Measurements from ENCODE around the gene ABTB2.

Gene ABTB2

GRCh38 chr11:34354782-34355181, 3.0 kb downstream of the ABTB2 start:
- Mint-ChIP-seq H3K36me3 (peaks cover 10% of the 10 kb centered on the region), H3K27ac (no peak overlapping the region), H3K4me1 (ENCODE audit: low read depth) (peaks cover 23% of the 10 kb centered on the region), H3K9me3 (ENCODE audit: low read depth) (no peaks in the 10 kb centered on the region), H3K4me3 (peak overlapping the region; percentile 86), H3K27me3 (peaks cover 40% of the 10 kb centered on the region)

GRCh38 chr11:34353881-34354280, 3.9 kb downstream of the ABTB2 start:
- Mint-ChIP-seq H3K4me1 (ENCODE audit: low read depth) (peaks cover 19% of the 10 kb centered on the region), H3K9me3 (ENCODE audit: low read depth) (no peaks in the 10 kb centered on the region), H3K36me3 (peaks cover 10% of the 10 kb centered on the region), H3K27ac (no peak overlapping the region), H3K4me3 (peak overlapping the region; percentile 47), H3K27me3 (peaks cover 42% of the 10 kb centered on the region)

- Mint-ChIP-seq H3K36me3 (peaks cover 10% of the 10 kb centered on the region), H3K27me3 (peaks cover 42% of the 10 kb centered on the region), H3K27ac (no peak overlapping the region), H3K4me1 (ENCODE audit: low read depth) (peaks cover 16% of the 10 kb centered on the region), H3K4me3 (no peak overlapping the region), H3K9me3 (ENCODE audit: low read depth) (no peaks in the 10 kb centered on the region)
Observed at GRCh38 chr11:34351687-34352469, 5.9 kb downstream of the ABTB2 start.

GRCh38 chr11:34351051-34351450, 6.8 kb downstream of the ABTB2 start:
- Mint-ChIP-seq H3K36me3 (peaks cover 10% of the 10 kb centered on the region), H3K27ac (no peak overlapping the region), H3K9me3 (ENCODE audit: low read depth) (no peaks in the 10 kb centered on the region), H3K27me3 (peaks cover 37% of the 10 kb centered on the region), H3K4me1 (ENCODE audit: low read depth) (peaks cover 11% of the 10 kb centered on the region), H3K4me3 (no peak overlapping the region)

GRCh38 chr11:34349882-34350281, 7.9 kb downstream of the ABTB2 start:
- Mint-ChIP-seq H3K4me3 (no peak overlapping the region), H3K4me1 (ENCODE audit: low read depth) (peaks cover 3% of the 10 kb centered on the region), H3K9me3 (ENCODE audit: low read depth) (no peaks in the 10 kb centered on the region), H3K27me3 (peaks cover 26% of the 10 kb centered on the region), H3K36me3 (peaks cover 7% of the 10 kb centered on the region), H3K27ac (no peak overlapping the region)

GRCh38 chr11:34348919-34349318, 8.9 kb downstream of the ABTB2 start:
- H3K9me3 Mint-ChIP-seq (ENCODE audit: low read depth): no peaks in the 10 kb centered on the region
- peaks cover 19% of the 10 kb centered on the region for H3K27me3 Mint-ChIP-seq
- no peak overlapping the region for H3K27ac Mint-ChIP-seq
- no peaks in the 10 kb centered on the region for H3K4me1 Mint-ChIP-seq (ENCODE audit: low read depth)
- peaks cover 3% of the 10 kb centered on the region for H3K36me3 Mint-ChIP-seq
- H3K4me3 Mint-ChIP-seq: no peak overlapping the region

- H3K4me1 Mint-ChIP-seq (ENCODE audit: low read depth): no peaks in the 10 kb centered on the region
- no peak overlapping the region for H3K4me3 Mint-ChIP-seq
- peaks cover 14% of the 10 kb centered on the region for H3K27me3 Mint-ChIP-seq
- no peaks in the 10 kb centered on the region for H3K9me3 Mint-ChIP-seq (ENCODE audit: low read depth)
- no peak overlapping the region for H3K27ac Mint-ChIP-seq
- peaks cover 3% of the 10 kb centered on the region for H3K36me3 Mint-ChIP-seq
Observed at GRCh38 chr11:34348096-34348495, 9.7 kb downstream of the ABTB2 start.

- Mint-ChIP-seq H3K9me3 (ENCODE audit: low read depth) (no peaks in the 10 kb centered on the region), H3K36me3 (no peaks in the 10 kb centered on the region), H3K27ac (no peak overlapping the region), H3K4me3 (no peak overlapping the region), H3K4me1 (ENCODE audit: low read depth) (no peaks in the 10 kb centered on the region), H3K27me3 (peaks cover 5% of the 10 kb centered on the region)
Observed at GRCh38 chr11:34346551-34346950, 11.3 kb downstream of the ABTB2 start.

GRCh38 chr11:34345991-34346480, 11.8 kb downstream of the ABTB2 start:
- Mint-ChIP-seq H3K27ac (no peak overlapping the region), H3K4me1 (ENCODE audit: low read depth) (no peaks in the 10 kb centered on the region)

GRCh38 chr11:34345540-34345876, 12.3 kb downstream of the ABTB2 start:
- no peaks in the 10 kb centered on the region for H3K9me3 Mint-ChIP-seq (ENCODE audit: low read depth)
- no peaks in the 10 kb centered on the region for H3K4me1 Mint-ChIP-seq (ENCODE audit: low read depth)
- H3K4me3 Mint-ChIP-seq: no peak overlapping the region
- H3K27me3 Mint-ChIP-seq: peaks cover 1% of the 10 kb centered on the region
- H3K36me3 Mint-ChIP-seq: no peaks in the 10 kb centered on the region
- H3K27ac Mint-ChIP-seq: no peak overlapping the region

More at GRCh38 chr11:34345991-34346480, 11.8 kb downstream of the ABTB2 start:
- Mint-ChIP-seq H3K27me3 (peaks cover 1% of the 10 kb centered on the region), H3K9me3 (ENCODE audit: low read depth) (no peaks in the 10 kb centered on the region), H3K4me3 (no peak overlapping the region), H3K36me3 (no peaks in the 10 kb centered on the region)

- H3K4me3 Mint-ChIP-seq: no peak overlapping the region
- no peak overlapping the region for H3K27ac Mint-ChIP-seq
Observed at GRCh38 chr11:34344768-34345539, 12.9 kb downstream of the ABTB2 start.

GRCh38 chr11:34344410-34344767, 13.4 kb downstream of the ABTB2 start:
- no peaks in the 10 kb centered on the region for H3K4me1 Mint-ChIP-seq (ENCODE audit: low read depth)
- no peaks in the 10 kb centered on the region for H3K9me3 Mint-ChIP-seq (ENCODE audit: low read depth)
- no peaks in the 10 kb centered on the region for H3K36me3 Mint-ChIP-seq
- peaks cover 1% of the 10 kb centered on the region for H3K27me3 Mint-ChIP-seq
- H3K4me3 Mint-ChIP-seq: no peak overlapping the region
- H3K27ac Mint-ChIP-seq: no peak overlapping the region

More at GRCh38 chr11:34344768-34345539, 12.9 kb downstream of the ABTB2 start:
- no peaks in the 10 kb centered on the region for H3K9me3 Mint-ChIP-seq (ENCODE audit: low read depth)
- H3K27me3 Mint-ChIP-seq: peaks cover 1% of the 10 kb centered on the region
- H3K4me1 Mint-ChIP-seq (ENCODE audit: low read depth): no peaks in the 10 kb centered on the region
- H3K36me3 Mint-ChIP-seq: no peaks in the 10 kb centered on the region

- H3K4me3 Mint-ChIP-seq: no peak overlapping the region
- no peaks in the 10 kb centered on the region for H3K4me1 Mint-ChIP-seq (ENCODE audit: low read depth)
- no peaks in the 10 kb centered on the region for H3K9me3 Mint-ChIP-seq (ENCODE audit: low read depth)
- no peaks in the 10 kb centered on the region for H3K36me3 Mint-ChIP-seq
- H3K27ac Mint-ChIP-seq: no peak overlapping the region
- no peaks in the 10 kb centered on the region for H3K27me3 Mint-ChIP-seq
Observed at GRCh38 chr11:34343686-34344085, 14.1 kb downstream of the ABTB2 start.

GRCh38 chr11:34343153-34343552, 14.7 kb downstream of the ABTB2 start:
- Mint-ChIP-seq H3K27ac (no peak overlapping the region), H3K36me3 (no peaks in the 10 kb centered on the region), H3K9me3 (ENCODE audit: low read depth) (no peaks in the 10 kb centered on the region)

GRCh38 chr11:34341931-34342533, 15.8 kb downstream of the ABTB2 start:
- H3K4me3 Mint-ChIP-seq: no peak overlapping the region
- no peak overlapping the region for H3K27ac Mint-ChIP-seq
- H3K4me1 Mint-ChIP-seq (ENCODE audit: low read depth): peaks cover 2% of the 10 kb centered on the region
- no peaks in the 10 kb centered on the region for H3K36me3 Mint-ChIP-seq
- no peaks in the 10 kb centered on the region for H3K9me3 Mint-ChIP-seq (ENCODE audit: low read depth)
- no peaks in the 10 kb centered on the region for H3K27me3 Mint-ChIP-seq

More at GRCh38 chr11:34343153-34343552, 14.7 kb downstream of the ABTB2 start:
- Mint-ChIP-seq H3K4me1 (ENCODE audit: low read depth) (no peaks in the 10 kb centered on the region), H3K4me3 (no peak overlapping the region), H3K27me3 (no peaks in the 10 kb centered on the region)

Measured in activated naive CD8-positive, alpha-beta T cell (primary cell).